ENCODE data around the gene TMEM151A.
"Not testable (repeated sequence)": the region's sequence is repeated elsewhere in the genome, so short reads cannot be mapped to it uniquely, and the experiment has no call there.

TMEM151A gene

DNA sequence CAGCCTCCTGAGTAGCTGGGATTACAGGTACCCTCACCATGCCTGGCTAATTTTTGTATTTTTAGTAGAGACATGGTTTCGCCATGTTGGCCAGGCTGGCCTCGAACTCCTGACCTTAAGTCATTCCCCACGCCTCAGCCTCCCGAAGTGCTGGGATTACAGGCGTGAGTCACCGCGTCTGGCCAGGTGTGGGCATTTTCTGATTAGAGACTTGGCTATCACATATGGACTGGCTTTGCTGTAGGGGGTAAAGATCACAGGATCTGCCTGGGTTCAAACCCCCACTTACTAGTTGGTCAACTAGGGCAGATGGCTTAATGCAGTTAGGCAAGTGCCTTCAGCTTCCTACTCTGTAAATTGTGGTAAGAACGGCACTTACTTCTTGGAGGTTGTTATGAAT is 18.6 kb downstream of the TMEM151A start:
- no peaks in the 10 kb centered on the region for H3K36me3 ChIP-seq (ENCODE audit: control insufficient read depth, insufficient read depth, low read length)
- H3K27ac ChIP-seq (ENCODE audit: insufficient read depth, low read depth, low read length, poor library complexity, severe bottlenecking): no peak overlapping the region
- WGBS, 2 experiments: 93 to 94% methylated on average over 8 of the region's 8 CpGs
- no peaks in the 10 kb centered on the region for H3K9me3 ChIP-seq (ENCODE audit: control insufficient read depth, low read length)
- peaks cover 8% of the 10 kb centered on the region for H3K27me3 ChIP-seq (ENCODE audit: control insufficient read depth, insufficient read depth, low read length, poor library complexity, severe bottlenecking)
- H3K4me3 ChIP-seq (ENCODE audit: insufficient read depth, low read depth, low read length): no peak overlapping the region
- peaks cover 10% of the 10 kb centered on the region for H3K4me1 ChIP-seq (ENCODE audit: control insufficient read depth, insufficient read depth, low read length)

DNA sequence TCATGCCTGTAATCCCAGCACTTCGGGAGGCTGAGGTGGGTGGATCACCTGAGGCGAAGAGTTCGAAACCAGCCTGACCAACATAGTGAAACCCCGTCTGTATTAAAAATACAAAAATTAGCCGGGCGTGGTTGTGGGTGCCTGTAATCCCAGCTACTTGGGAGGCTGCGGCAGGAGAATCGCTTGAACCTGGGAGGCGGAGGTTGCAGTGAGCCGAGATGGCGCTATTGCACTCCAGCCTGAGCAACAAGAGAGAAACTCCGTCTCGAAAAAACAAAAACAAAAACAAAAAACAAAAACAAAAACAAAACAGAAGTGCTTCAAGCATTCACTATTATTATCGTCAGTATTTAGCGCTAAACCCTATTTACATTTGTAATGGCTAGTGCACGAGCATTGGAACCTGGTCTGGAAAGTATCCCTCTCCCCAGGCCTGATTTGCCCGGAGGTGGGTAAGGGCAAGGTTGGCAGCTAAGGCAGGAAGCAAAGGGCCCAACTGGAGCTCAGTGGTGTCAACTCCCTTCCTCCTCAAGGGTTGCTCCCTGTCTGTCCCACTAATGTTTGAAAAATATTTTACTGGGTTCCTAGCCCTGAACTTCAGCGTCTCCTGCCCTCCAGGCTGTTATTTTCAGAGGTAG is 19.2 kb downstream of the TMEM151A start:
- H3K4me1 ChIP-seq (ENCODE audit: control insufficient read depth, insufficient read depth, low read length); H3K9me3 ChIP-seq (ENCODE audit: control insufficient read depth, low read length); H3K36me3 ChIP-seq (ENCODE audit: control insufficient read depth, insufficient read depth, low read length); H3K4me3 ChIP-seq (ENCODE audit: insufficient read depth, low read depth, low read length); H3K27me3 ChIP-seq (ENCODE audit: control insufficient read depth, insufficient read depth, low read length, poor library complexity, severe bottlenecking); H3K27ac ChIP-seq (ENCODE audit: insufficient read depth, low read depth, low read length, poor library complexity, severe bottlenecking): not testable (repeated sequence)
- 89 to 91% methylated on average over 18 of the region's 18 CpGs for WGBS, 2 experiments

DNA sequence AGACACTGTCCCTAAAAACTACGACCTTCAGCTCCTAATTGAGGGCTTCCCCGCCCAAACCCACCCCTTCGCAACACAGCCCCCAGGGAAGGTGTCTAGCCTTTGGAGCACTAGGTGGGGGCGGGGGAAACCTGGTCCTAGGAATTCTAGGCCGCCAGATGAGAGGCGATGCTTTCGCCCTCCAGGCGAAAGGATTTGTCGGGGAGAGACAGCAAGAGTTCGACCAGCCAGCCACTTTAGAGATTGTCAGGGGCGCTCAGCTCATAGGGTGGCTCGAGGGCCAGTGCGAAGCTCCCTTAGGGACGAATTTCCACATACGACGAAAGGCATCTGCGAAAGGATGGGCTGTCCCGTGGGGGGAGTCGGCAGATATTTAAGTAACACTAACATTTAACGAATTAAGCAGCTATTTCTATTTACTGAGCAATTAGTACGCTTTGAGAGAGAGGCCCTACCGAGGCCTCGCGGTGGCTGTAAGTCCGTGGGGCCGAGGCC is 19.8 kb downstream of the TMEM151A start:
- Histone ChIP-seq H3K36me3 (ENCODE audit: control insufficient read depth, insufficient read depth, low read length) (no peaks in the 10 kb centered on the region), H3K4me3 (ENCODE audit: insufficient read depth, low read depth, low read length) (peak overlapping the region; percentile 36), H3K4me1 (ENCODE audit: control insufficient read depth, insufficient read depth, low read length) (peaks cover 13% of the 10 kb centered on the region), H3K27ac (ENCODE audit: insufficient read depth, low read depth, low read length, poor library complexity, severe bottlenecking) (peak overlapping the region; percentile 76), H3K27me3 (ENCODE audit: control insufficient read depth, insufficient read depth, low read length, poor library complexity, severe bottlenecking) (peaks cover 15% of the 10 kb centered on the region), H3K9me3 (ENCODE audit: control insufficient read depth, low read length) (no peaks in the 10 kb centered on the region)
- 26 to 29% methylated on average over 26 of the region's 26 CpGs for WGBS, 2 experiments

DNA sequence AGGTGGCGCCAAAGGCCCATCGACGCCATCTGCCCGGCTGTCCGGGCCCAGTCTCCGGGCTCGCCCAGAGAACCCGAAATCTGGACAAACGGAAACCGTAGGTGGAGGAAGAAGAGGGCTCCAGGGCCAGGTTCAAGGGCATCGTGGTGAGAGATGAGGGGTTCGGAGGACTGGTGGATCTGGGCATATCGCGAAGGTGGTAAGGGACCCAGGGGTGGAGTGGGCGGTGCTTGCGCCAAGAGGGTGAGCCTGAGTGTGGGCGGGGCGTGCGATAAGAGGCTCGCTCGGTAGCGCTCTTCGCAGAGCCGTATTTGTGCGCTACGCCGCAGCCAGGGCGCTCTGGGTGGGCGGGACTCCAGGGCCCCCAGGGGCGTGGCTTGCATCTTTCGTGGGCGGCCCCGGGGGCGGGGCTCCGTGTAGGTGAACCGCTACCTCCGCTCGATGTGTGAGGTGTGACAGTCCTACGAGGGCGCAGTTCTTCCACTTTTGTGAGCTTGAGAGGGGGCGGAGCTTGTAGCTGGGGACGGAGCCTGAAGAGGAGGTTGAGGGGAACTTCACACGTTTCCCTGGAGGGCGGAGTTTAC is 20.4 kb downstream of the TMEM151A start:
- Histone ChIP-seq H3K4me1 (ENCODE audit: control insufficient read depth, insufficient read depth, low read length) (peaks cover 19% of the 10 kb centered on the region), H3K27me3 (ENCODE audit: control insufficient read depth, insufficient read depth, low read length, poor library complexity, severe bottlenecking) (peaks cover 17% of the 10 kb centered on the region), H3K9me3 (ENCODE audit: control insufficient read depth, low read length) (no peaks in the 10 kb centered on the region), H3K27ac (ENCODE audit: insufficient read depth, low read depth, low read length, poor library complexity, severe bottlenecking) (peak overlapping the region; percentile 76), H3K4me3 (ENCODE audit: insufficient read depth, low read depth, low read length) (peak overlapping the region; percentile 36), H3K36me3 (ENCODE audit: control insufficient read depth, insufficient read depth, low read length) (no peaks in the 10 kb centered on the region)
- 0 to 1% methylated on average over 44 of the region's 44 CpGs for WGBS, 2 experiments

DNA sequence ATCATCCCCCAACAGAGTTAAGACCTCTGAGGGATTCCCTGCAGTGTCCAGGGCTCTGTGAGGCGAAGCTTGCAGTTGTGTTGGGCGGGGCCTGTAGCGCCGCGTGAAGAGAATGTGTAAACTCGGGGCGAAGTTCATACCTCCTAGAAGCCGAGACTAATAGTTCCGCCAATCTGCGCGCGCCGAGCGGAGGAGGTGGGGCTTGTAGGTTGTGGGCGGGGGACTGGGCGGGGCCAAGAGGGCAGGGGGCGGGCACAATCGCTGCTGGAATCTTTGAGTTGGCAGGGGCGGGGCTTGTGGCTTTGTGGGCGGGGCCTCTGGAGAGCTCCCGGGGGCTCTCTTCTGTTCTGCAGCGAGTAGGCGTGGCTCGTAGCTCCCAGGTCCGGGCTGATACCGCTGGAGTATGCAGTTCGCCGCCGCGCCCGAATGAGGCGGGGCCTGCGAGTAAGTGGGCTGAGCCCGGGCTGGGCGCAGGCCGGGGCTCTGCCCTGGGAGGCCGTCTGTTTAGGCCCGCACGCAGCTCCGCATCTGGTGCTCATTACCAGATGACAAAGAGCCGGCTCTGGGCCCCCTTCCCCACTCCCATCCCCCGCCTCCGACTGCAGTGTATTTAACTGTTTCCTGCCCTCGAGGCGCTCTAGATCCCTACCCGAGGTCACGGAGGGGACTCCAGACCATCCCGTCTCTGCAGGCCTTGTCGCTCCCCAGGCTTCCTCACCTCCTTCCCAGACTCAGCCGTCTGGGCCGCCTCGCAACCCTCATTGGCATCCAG is 21.0 kb downstream of the TMEM151A start:
- Histone ChIP-seq H3K9me3 (ENCODE audit: control insufficient read depth, low read length) (no peaks in the 10 kb centered on the region), H3K4me3 (ENCODE audit: insufficient read depth, low read depth, low read length) (peak overlapping the region; percentile 36), H3K36me3 (ENCODE audit: control insufficient read depth, insufficient read depth, low read length) (no peaks in the 10 kb centered on the region), H3K4me1 (ENCODE audit: control insufficient read depth, insufficient read depth, low read length) (peaks cover 25% of the 10 kb centered on the region), H3K27me3 (ENCODE audit: control insufficient read depth, insufficient read depth, low read length, poor library complexity, severe bottlenecking) (peaks cover 17% of the 10 kb centered on the region), H3K27ac (ENCODE audit: insufficient read depth, low read depth, low read length, poor library complexity, severe bottlenecking) (peak overlapping the region; percentile 93)
- WGBS, 2 experiments: 1% methylated on average over 52 of the region's 52 CpGs

DNA sequence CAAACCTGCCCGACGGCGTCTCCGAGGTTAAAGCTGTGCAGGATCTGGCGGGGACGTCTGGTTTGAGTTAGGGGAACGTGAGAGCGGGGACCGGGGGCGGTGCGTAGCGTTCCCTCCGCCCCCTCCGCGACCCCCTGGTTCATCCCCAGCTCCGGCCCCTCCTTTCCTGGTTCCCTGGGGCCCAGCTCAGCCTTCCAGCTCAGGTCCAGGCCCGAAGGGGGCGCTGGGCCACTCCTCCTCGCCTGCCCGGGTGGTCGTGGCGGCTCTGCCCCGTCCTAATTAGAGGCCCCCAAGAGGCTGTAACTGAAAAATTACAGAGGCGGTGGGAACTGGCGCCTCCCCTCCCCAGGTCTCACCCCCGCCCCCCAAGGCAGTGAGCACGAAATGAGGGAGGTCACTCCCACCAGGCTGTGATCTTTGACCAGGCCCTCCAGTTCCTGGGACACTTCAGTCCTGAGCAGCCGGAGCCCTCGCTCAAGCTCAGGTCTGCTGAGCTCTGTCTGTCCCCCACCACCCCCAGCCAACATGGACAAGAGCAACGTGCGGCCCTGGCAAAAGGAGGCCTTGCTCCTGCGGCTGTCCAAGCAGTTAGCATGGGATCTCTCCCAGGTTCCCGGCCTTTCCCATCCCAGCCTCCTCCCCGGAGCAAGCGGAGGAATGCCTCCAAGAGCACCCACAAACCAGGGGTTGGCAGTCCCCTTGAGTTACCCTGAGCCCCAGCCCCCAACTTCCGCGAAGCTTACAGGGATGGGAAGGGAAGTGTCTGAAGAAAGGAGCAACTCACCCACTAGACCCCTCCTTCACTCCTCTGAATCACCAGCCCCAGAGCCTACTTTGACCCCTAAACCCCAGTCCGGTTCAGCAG is 21.9 kb downstream of the TMEM151A start:
- H3K9me3 ChIP-seq (ENCODE audit: control insufficient read depth, low read length): no peaks in the 10 kb centered on the region
- peak overlapping the region; percentile 93 for H3K27ac ChIP-seq (ENCODE audit: insufficient read depth, low read depth, low read length, poor library complexity, severe bottlenecking)
- 21 to 22% methylated on average over 38 of the region's 38 CpGs for WGBS, 2 experiments
- peaks cover 17% of the 10 kb centered on the region for H3K27me3 ChIP-seq (ENCODE audit: control insufficient read depth, insufficient read depth, low read length, poor library complexity, severe bottlenecking)
- peaks cover 34% of the 10 kb centered on the region for H3K4me1 ChIP-seq (ENCODE audit: control insufficient read depth, insufficient read depth, low read length)
- H3K36me3 ChIP-seq (ENCODE audit: control insufficient read depth, insufficient read depth, low read length): no peaks in the 10 kb centered on the region
- H3K4me3 ChIP-seq (ENCODE audit: insufficient read depth, low read depth, low read length): peak overlapping the region; percentile 36

DNA sequence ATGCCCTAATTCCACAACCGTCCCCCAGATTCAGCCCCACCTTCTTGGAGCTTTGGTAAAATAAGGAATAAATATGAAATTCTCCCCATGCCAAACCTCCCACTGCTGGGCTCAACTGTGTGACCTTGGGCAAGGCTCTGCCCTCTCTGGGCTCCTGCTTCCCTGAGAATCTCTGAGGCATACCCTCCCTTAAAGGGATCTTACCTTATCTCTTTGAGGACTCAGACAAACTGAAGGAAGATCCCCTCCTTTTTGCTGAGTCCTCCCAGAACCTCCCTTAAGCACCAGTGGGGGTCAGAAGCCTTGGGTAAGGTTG is 22.4 kb downstream of the TMEM151A start:
- H3K4me1 ChIP-seq (ENCODE audit: control insufficient read depth, insufficient read depth, low read length): peaks cover 34% of the 10 kb centered on the region
- H3K27me3 ChIP-seq (ENCODE audit: control insufficient read depth, insufficient read depth, low read length, poor library complexity, severe bottlenecking): peaks cover 17% of the 10 kb centered on the region
- H3K36me3 ChIP-seq (ENCODE audit: control insufficient read depth, insufficient read depth, low read length): no peaks in the 10 kb centered on the region
- H3K27ac ChIP-seq (ENCODE audit: insufficient read depth, low read depth, low read length, poor library complexity, severe bottlenecking): no peak overlapping the region
- WGBS, 2 experiments: 63 to 80% methylated on average over 1 of the region's 1 CpG
- H3K4me3 ChIP-seq (ENCODE audit: insufficient read depth, low read depth, low read length): no peak overlapping the region
- no peaks in the 10 kb centered on the region for H3K9me3 ChIP-seq (ENCODE audit: control insufficient read depth, low read length)

DNA sequence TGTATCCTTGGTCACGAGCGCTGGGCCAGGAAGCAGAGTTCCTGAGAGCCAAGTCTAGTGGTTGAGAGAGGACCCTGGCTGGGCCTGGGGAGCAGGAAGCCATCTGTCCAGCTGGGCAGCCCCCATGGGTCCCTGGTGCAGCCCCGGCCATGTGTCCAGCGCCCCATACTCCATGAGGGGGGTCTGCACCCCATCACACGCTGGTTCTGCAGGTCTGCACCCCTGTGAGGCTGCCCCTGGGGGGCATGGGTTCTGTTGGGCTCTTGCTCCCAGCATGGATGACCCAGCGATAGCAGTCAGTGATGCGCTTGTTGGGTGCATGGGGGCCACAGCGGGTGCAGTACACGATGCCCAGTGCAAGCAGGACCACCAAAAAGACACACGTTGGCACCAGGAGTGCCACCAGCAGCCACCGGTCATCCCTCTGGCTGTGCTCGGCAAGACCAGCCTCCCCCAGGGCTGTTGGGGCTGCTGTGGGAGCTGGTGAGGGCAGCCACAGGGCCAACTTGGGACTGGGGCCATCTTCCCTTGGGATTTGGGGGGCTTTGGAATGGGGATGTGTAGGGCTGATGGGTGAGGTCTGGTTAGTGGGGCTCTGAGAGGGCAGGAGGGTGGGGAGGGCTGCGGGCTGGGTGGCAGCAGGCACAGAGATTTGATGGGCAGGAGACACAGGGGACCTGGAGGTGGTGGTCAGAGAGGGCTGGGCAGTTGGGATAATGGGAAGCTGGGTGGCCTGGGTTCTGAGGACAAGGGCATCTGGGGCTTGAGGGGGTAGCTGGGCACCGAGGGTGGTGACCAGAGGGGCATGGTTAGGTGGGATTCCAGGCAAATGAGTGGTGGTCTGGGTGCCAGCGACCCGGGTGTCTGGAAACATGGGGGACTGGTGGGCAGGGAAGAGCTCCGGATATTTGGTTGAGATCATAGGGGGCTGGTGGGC is 23.1 kb downstream of the TMEM151A start:
- Histone ChIP-seq H3K27me3 (ENCODE audit: control insufficient read depth, insufficient read depth, low read length, poor library complexity, severe bottlenecking) (peaks cover 17% of the 10 kb centered on the region), H3K4me3 (ENCODE audit: insufficient read depth, low read depth, low read length) (no peak overlapping the region), H3K4me1 (ENCODE audit: control insufficient read depth, insufficient read depth, low read length) (peaks cover 34% of the 10 kb centered on the region), H3K9me3 (ENCODE audit: control insufficient read depth, low read length) (no peaks in the 10 kb centered on the region), H3K27ac (ENCODE audit: insufficient read depth, low read depth, low read length, poor library complexity, severe bottlenecking) (no peak overlapping the region), H3K36me3 (ENCODE audit: control insufficient read depth, insufficient read depth, low read length) (no peaks in the 10 kb centered on the region)
- 94 to 96% methylated on average over 17 of the region's 17 CpGs for whole genome bisulfite sequencing, 2 experiments

DNA sequence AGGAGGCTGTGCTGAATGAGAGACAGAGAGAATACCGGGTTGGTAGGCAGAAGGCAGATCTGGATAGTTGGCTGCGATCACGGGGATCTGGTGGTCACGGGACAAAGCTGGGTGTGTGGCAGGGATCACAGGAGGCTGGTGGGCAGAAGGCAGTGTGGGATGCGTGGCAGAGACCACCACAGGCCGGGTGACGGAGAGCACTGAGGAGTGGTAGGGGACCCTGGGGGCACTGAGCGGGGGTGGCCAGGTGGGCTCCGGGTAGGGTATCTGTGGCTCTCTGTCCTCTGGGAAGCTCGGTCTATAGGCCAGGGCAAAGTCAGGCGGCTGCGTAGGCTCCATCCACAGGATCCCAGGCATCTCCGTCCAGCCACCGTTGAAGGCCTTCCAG is 23.8 kb downstream of the TMEM151A start:
- no peak overlapping the region for H3K27ac ChIP-seq (ENCODE audit: insufficient read depth, low read depth, low read length, poor library complexity, severe bottlenecking)
- H3K9me3 ChIP-seq (ENCODE audit: control insufficient read depth, low read length): no peaks in the 10 kb centered on the region
- H3K36me3 ChIP-seq (ENCODE audit: control insufficient read depth, insufficient read depth, low read length): no peaks in the 10 kb centered on the region
- peaks cover 17% of the 10 kb centered on the region for H3K27me3 ChIP-seq (ENCODE audit: control insufficient read depth, insufficient read depth, low read length, poor library complexity, severe bottlenecking)
- peaks cover 34% of the 10 kb centered on the region for H3K4me1 ChIP-seq (ENCODE audit: control insufficient read depth, insufficient read depth, low read length)
- 94 to 96% methylated on average over 14 of the region's 14 CpGs for WGBS, 2 experiments
- H3K4me3 ChIP-seq (ENCODE audit: insufficient read depth, low read depth, low read length): no peak overlapping the region
